Loucy (cell line): Measurements from ENCODE around the gene DDX55.

Experiments used
- CTCF ChIP-seq: fragments of 200-600 bp; sonication (generic); conservative IDR thresholded peaks from 2 replicates; pipeline ENCODE4 v1.5.1; 2014; ENCODE audit warnings: mild to moderate bottlenecking, antibody characterized with exemption, low read length
- EZH2phosphoT487 ChIP-seq: fragments of 200-600 bp; IDR thresholded peaks from 2 replicates; pipeline ENCODE4 v1.6.1; 2018; ENCODE audit warnings: antibody characterized with exemption, mild to moderate bottlenecking, moderate library complexity, borderline replicate concordance

GRCh38 chr12:123576611-123577010, 25.3 kb upstream of the DDX55 start:
- TF ChIP-seq EZH2phosphoT487 (no peak), CTCF (no peak)
